Right forelimb (tissue), 1 donor: ENCODE data around the gene STAU1.
"Not testable (repeated sequence)": the region's sequence is repeated elsewhere in the genome, so short reads cannot be mapped to it uniquely, and the experiment has no call there.

Experiments
- DNase-seq: peaks from one replicate; pipeline ENCODE4 v3.0.0-alpha.2; 2018

Gene STAU1, protein sequence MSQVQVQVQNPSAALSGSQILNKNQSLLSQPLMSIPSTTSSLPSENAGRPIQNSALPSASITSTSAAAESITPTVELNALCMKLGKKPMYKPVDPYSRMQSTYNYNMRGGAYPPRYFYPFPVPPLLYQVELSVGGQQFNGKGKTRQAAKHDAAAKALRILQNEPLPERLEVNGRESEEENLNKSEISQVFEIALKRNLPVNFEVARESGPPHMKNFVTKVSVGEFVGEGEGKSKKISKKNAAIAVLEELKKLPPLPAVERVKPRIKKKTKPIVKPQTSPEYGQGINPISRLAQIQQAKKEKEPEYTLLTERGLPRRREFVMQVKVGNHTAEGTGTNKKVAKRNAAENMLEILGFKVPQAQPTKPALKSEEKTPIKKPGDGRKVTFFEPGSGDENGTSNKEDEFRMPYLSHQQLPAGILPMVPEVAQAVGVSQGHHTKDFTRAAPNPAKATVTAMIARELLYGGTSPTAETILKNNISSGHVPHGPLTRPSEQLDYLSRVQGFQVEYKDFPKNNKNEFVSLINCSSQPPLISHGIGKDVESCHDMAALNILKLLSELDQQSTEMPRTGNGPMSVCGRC

DNA sequence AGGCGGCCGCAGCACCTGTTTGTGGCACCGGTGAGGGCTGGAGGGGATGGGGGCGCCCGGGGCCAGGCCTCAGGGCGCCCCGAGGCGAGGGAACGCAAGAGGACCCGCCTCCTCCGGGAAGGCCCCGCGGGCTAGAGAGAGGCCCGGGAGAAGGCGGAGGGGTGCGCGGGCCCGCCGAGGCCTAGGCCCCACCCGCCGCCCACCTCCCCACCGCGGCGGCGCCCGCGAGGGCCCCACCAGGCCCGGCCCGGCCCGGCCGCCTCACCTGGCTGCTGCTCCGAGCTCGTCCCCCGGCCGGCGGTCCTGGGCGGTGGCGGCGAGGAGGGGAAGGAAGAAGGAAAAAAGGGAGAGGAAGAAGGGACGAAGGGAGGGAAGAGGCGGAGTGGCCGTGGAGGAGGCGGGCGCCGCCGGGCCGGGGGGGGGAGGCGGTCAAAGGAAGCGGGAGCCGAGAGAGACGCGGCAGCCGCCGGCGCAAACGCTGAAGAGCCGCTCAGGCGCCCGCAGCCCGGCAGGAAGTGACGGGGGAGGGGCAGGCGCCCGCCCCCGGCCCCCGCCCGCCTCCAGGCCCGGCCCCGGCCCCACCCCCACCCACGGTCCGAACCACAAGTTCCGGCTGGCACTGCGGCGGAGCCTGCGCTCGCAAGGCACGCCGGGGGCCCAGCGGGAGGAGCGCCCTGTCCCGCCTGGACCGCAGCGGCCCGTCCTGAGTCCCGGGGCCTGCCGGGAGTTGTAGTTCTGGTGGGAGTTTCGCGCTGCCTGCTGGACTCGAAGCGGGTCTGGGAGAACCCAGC, at the start of gene STAU1:
TSS of gene STAU1 (minus strand) at position 484 of the 791 bp plus-strand sequence. CDS start 22,133 bp downstream, outside the sequence.
- peak; percentile 96 for DNase-seq

DNA sequence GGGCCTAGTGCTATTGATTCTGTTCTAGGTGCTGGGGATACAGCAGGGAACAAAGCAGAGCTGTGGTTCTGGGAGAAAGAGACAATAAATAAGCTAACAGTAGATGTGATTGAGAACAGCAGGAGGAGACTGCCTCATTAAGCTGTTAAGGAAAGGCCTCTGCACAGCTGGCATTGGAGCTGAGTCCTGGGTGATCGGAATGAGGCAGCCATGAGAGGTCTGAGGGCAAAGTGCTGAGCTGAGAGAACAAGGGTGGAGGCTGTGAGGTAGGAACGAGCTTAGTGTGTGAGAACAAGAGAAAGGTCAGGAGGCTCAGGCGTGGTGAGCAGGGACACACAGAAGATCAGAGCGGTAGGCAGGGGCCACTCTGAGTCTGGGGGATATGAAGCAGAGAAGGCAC, 49.4 kb upstream of the STAU1 start:
- no peak for DNase-seq

DNA sequence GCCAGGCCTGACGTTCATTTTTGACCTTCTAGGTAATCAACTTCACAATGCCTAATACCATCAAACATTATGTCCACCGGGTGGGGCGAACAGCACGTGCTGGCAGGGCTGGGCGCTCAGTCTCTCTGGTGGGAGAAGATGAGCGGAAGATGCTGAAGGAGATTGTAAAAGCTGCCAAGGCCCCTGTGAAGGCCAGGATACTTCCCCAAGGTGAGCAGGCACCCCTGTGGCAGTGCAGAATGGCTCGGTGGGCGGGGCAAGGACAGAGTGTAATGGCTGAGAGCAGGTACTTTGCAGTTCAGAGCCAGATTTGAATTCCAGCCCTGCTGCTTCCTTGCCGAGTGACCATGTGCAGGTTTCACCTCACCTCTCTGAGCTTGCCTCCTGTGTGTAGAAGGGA, 48.2 kb upstream of the STAU1 start:
- no peak for DNase-seq

DNA sequence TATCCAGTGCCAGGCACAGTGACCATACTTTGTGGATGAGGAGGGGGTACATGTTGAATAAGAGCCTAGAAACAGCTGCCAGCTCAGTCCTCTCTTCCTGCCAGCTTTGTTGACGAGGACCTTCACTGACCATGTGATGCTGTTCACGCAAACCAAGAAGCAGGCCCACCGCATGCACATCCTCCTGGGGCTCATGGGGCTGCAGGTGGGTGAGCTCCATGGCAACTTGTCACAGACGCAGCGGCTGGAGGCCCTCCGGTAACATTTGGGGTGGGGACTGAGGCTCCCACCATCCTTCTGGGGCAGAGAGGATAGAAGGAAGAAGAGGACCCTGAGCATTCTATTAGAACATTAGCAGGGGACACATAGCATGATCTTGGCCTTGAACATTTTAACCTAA, 46.7 kb upstream of the STAU1 start:
- DNase-seq: no peak

DNA sequence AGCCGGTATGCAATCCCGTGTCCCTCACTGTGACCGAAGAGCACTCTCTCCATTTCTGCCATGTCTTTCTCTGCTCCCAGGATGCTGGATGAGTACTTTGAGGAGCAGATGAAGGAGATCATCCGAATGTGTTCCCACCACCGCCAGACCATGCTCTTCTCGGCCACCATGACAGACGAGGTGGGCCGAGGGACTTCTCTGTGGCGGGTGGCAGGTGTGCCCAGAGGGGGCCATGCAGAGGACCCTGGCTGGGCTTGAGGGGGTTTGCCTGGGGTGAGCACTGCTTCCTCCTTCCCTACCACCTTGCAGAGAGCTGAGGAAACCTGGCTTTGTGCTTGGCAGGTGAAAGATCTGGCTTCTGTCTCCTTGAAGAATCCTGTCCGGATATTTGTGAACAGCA, 45.1 kb upstream of the STAU1 start:
- no peak for DNase-seq

DNA sequence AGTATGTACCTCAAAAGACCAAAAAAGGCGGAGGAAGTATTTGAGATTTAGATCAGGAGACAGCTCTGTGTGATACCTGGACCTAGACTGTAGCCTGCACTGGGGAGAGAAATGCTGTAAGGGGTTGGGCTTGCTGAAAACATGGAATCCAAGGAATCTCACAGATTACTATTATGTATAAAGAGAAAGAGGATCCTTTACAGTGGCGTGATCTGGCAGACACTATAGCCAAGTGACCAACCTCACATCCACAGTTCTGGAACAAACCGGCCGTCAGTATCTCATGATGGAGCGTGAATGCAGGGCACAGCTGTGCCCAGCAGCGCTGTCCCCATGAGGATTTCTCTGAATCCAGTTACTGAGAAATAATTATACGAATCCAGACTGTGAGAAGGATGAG, 43.3 kb upstream of the STAU1 start:
- no peak for DNase-seq

DNA sequence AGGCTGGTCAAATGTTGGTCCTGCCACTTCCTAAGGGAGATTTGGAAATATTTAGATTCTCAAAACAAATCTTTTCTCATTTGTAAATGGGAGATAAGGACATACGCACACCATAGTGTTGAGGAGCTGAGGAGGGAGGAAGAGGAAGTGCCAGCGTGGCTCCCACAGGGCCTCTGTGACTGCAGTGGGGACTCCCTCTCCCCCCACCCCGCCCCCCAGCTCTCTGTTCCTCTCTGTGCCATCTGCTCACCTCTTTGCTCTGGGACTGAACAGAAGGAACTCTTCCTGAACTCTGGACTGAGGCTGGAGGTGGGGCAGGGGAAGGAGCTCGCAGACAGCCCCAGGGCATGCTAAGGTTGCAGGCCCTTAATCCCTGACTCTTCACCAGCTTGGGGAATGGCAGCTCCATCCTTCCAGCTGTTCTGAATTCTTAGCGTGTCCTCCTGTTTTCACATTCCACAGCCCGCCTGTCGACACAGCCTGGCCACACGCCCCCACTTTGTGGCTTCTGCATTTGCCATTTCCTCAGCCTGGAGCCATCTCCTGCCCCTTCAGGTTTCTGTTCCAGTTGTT, 42.5 kb upstream of the STAU1 start:
- DNase-seq: peak; percentile 46

DNA sequence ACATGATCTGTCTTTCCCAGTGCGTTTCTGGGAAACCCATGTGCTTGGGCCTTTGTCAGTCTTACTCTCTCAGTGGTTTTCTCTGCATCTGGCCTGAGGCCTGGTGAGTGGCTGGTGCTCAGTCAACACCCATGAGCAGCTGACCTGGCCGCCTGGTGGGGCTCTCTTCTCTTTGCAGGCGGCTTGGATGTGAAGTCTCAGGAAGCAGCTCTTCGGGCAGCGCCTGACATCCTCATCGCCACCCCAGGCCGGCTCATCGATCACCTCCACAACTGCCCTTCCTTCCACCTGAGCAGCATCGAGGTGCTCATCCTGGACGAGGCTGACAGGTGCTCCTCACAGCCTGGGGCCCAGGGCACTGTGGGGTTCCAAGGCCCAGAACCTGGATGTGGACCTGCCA, 41.9 kb upstream of the STAU1 start:
- no peak for DNase-seq

DNA sequence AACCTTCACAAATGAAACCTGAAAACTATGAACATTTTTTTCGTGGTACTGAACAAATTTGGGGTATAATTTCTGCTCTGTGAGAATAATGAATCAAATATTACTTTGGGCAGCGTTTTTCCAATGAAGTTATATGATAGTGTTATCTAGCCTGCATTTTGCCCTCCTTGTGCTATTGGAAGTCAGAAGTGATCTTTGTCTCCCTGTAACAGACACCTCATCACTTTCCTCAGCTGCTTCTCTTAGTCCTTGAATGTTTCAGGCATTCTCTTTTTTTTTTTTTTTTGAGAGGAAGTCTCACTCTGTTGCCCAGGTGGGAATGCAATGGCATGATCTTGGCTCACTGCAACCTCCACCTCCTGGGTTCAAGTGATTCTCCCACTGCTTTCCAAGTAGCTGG, 41.2 kb upstream of the STAU1 start:
- DNase-seq: no peak

DNA sequence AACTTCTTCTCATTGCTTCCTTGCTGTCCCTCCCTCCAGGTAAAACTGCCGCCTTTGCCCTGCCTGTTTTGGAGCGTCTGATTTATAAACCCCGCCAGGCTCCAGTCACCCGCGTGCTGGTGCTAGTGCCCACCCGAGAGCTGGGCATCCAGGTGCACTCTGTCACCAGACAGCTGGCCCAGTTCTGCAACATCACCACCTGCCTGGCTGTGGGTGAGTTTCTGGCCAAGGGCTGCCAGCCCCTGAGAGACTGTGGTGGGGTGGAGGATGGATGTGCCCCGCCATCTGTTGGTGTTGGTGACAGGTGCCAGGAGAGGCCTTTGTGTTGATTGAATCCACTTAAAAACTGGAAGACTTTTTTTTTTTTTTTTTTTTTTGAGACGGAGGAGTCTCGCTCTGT, 40.5 kb upstream of the STAU1 start:
- no peak for DNase-seq

DNA sequence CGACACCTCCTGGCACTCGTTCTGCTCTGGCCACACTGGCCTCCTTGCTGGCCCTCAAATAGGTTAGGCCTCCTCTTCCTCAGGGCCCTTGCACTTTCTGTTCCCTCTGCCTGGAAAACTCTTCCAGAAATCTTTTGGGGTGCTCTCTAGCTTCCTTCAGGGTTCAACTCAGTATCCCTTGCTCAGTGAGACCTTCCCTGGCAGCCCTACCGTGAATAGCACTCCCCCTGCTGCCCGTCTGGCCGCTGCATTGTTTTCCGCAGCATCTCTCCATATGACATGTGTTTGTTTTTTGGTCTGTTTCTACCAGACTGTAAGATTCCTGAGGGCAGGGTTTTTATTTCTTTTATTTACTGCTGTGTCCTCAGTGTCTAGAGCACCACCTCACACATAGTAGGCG, 37.8 kb upstream of the STAU1 start:
- no peak for DNase-seq

DNA sequence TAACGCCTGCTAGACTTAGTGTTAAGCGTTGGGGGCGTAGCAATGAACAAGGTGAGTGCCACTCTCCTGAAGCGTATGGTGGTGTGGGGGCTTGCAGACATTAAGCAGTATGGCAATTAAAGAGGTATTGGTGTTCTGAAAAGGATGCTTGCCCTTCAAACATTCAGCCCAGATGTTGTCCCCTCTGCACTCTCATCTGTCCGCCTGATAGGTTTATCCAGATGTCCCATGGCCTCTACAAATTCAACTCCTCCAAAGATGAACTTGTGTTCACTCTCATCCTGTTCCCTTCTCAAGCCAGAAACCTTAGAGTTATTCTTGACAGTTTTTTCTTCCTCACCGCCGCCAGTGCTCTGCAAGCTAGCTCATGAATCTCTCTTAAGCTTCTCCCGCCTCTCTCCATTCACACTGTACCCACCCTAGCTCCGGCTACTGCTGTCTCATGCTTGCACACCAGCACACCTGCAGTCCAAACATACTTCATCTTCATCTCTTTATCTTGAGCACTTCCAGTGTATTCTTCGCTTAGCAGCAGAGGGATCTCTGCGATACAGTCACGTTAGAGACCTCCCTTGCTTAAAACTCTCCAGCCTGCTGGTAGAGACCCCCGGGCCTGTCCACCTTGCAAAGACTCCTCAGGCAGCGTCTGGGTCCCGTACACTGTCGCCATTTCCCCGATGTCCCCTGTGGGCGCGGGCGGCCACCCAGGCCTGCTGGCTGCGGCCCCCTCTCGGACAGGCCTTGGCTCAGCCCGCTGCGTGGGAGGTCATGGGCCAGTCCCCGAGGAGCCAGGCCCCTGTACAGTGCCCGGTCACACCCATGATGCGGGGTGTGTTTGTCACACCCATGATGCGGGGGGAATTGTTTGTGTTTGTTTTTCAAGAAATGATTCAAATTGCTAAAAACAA, 32.0 kb upstream of the STAU1 start:
- no peak for DNase-seq

DNA sequence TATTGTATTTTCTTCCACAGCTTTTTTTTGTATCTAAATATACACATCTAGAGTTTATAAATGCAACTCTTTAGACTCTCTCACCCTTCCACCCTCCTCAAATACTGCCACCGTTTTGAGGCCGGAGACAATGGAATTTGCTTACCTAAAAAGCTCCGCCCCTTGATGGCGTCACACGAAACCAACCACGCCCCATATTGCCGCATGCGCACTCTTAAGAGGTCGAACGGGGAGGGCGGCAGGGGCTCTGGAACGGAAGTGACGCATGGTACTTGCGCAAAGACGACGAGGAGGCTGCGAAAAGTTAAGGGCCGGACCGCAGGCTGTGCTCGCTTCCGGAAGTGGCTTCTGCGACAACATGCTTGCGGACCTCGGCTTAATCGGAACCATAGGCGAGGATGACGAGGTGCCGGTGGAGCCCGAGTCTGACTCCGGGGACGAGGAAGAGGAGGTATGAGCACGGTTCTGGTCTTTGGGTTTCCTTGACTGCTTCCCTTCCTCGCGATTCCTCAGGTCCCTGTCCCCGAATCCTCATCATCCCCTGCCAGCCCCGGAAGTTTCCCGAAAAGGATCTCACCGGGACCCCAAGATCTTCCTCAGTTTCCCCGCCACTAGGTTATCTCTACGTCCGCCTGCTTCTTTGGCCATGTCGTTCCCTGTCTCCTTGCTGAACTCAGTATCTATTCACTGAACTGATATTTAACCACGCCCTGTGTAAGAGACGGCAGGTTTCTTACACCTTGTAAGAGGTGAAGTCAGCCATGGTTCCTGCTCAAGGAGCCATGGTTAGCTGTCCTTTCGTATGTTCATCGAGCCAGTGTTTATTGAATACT, 31.2 kb upstream of the STAU1 start, which contains the start of gene DDX27:
TSS of gene DDX27 (plus strand) at position 326 of the 833 bp plus-strand sequence. CDS start at position 359, 33 bp downstream.
- DNase-seq: peak; percentile 98

DNA sequence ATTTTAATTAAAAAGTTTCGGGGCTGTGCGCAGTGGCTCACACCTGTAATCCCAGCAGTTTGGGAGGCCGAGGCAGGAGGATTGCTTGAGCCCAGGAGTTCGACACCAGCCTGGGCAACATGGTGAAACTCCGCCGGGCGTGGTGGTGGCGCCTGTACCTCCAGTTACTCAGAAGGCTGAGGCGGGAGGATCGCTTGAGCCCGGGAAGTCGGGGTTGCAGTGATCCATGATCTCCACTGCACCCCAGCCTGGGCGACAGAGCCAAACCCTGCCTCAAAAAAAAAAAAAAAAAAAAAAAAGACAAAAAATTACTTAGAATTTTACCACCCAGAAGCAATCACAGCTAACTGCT, 30.6 kb upstream of the STAU1 start:
- DNase-seq: not testable (repeated sequence)

DNA sequence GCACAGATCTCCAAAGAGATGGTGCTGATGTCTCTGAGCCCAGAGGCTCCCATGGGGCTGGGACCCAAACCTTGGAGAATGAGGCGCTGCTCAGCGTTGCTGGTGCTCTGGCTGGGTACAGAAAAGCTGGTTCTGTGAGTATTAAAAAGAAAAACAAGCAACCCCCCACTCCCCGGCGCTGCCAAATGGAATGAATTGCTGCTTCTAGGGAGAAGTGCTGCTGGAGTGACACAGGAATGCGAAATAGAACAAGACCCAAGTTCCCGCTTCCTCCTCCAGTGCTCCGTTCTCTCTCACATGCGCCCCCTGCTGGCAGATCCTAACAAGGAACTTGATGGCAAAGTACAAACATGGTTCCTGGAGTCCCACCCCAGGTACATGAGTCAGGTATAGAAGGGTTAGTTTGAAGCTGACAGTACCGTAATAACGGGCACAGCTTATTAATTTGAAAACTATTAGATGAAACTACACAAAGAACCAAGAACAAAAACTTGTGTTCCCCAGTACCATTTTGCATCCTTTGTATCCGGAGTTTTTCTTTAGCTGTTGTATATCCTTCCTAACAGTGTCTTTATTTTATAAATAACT, 29.0 kb upstream of the STAU1 start:
- DNase-seq: peak; percentile 93

DNA sequence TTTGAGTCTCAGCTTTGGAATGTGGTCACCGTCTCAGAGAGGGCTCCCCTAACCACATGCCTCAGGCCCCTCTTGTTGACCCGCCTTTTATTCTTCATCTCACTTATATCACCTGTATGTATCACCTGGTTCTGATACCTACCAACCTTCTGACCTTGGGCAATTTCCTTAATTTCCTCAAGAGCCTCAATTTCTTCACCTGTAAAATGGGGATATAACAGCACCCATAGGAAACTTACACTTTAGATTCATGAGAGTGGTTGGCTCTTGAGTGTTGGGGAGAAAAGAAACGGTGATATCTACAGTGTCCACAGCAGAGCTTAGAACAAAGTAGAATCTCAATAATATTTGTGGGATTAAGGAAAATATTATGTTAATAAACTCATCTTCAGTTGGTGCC, 27.1 kb upstream of the STAU1 start:
- DNase-seq: no peak

DNA sequence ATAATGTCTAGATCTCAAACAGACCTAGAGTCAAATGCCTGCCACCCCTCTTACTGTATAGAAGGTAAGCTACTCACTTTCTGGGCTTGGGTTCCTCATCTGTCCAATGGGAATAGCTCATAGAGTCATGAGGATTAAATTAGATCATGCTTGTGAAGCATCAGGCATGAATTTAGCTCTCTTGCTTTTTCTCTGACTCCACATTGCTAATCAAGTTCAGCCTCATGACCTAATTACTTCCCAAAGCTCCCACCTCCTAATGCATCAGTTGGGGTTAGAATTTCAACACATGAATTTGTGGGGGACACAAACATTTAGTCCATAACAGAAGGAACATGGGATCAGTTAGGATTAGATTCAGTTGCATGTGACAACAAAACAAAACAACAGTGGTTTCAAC, 26.4 kb upstream of the STAU1 start:
- no peak for DNase-seq

DNA sequence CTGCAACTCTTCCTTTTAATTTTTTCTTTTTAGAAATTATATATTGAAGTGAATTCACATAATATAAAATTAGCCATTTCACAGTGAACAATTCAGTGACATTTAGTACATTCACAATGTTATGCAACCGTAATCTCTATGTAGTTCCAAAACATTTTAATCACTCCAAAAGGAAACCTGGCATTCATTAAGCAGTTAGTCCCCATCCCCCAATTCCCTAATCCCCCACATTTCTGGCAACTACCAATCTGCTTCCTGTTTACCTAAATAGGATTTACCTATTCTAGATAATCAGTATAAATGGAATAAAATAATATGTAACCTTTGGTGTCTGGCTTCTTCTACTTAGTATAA, 22.6 kb upstream of the STAU1 start:
- no peak for DNase-seq

DNA sequence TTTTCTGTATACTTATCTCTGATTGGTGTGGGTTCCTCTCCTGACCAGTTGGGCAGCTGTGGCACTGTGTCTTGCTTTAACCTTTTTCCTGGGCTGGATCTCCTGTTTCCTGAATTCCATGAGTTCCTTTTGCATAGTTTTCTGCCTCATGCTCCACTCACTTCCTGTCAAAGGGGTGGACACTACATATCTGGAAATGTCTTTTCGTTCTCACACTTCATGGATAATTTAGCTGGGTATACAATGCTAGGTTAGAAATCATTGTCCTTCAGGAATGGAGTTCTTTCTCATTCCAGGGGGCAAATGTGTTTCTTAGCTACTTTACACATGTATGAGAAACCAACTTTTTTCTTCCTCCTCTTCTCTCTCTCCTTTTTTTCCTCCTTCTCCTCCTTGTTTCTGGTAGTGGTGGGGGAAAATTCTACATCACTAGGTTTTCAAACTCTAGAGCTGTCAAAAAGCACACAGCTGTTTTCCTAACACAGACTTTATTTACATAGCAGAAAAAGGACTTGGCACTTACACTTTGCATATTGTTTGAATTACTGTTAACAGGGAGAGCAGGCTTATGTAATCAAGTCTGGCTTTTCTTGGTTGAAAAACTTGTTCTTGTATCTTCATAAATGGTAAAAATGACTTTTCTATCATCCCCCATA, 22.1 kb upstream of the STAU1 start:
- no peak for DNase-seq

DNA sequence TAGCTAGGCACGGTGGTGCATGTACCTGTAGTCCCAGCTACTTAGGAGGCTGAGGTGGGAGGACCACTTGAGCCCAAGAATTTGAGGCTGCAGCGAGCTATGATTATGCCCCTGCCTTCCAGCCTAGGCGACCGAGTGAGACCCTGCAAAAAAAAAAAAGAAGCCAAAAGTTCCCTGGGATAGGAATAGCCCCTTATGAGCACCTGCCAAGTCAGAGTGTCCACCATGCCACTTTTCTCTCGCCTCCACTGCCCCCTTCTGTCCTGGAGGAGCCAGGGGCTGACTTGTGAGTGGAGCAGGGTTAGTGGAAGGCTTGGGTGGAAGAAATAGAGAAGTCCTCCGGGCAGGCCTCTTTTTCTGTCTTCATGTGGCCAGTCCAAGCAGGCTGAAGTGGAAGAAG, 18.9 kb upstream of the STAU1 start:
- no peak for DNase-seq

DNA sequence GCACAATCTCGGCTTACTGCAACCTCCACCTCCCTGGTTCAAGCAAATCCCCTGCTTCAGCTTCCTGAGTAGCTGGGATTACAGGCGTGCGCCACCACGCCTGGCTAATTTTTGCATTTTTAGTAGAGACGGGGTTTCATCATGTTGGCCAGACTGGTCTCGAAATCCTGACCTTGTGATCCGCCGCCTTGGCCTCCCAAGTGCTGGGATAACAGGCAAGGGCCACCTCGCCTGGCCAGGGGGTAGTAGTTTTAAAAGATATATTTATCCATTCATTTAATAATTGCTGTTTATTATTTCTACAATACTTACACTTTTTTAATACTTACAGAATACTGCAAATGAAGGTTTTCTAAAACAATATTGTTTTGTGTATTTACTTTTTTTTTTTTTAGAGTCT, 15.6 kb upstream of the STAU1 start:
- no peak for DNase-seq
